Uterus (tissue), 2 donors: ENCODE data around the gene FIBCD1.

Source experiments
- POLR2A ChIP-seq, 2 donors: fragments of 450-650 bp; IDR thresholded peaks; one replicate each; pipeline ENCODE4 v1.6.1; 2016; ENCODE audit warnings: antibody characterized with exemption in 2 of 2, mild to moderate bottlenecking in 1 of 2, moderate library complexity in 1 of 2
- TF ChIP-seq, protein P1 (sequence below), 4 experiments: fragments of 200-600 bp in 2 of 4; fragments of 450-650 bp in 2 of 4; sonication (generic) in 2 of 4; IDR thresholded peaks; one replicate each; pipeline ENCODE4 v1.5.1; 2016 to 2019; ENCODE audit warnings: antibody characterized with exemption in 4 of 4, mild to moderate bottlenecking in 2 of 4, moderate library complexity in 1 of 4

DNA sequence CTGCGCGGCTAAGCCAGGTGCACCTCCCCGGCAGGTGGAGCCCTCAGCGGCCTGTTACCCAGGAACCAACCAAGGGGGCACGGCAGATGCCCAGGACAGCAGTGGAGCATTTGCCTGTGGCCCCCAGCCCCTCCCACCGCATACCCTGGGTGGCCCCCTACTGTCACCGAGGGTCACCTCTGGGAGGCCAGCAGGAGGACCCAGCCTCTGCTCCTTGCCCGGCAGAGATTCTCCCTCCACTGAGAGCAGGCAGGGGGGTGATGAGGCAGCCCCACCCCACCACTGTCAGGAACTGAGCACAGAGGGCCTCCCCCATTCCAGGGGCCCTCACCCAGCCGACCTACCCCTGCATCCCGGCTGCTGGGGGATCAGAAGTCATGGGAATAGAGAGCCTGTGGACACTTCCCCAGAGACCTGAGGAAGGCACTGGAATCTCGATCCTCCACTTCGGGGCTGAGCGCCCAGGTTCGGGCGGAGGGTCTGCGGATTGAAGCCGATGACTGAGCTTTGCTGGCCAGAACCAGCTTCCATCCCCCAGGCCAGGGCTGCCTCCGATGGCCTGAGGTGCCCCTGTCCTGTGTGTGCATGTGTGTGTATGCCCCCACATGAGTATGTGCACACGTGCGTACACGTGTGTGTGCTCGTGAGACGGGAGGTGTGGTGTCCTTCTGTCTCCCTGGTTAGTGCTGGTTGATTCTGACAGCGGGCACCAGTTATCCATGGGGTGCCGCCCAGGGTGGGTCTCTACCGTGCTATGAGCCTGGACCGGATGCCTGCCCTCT, 42.6 kb downstream of the FIBCD1 start, which contains the start of gene QRFP:
- TF ChIP-seq, protein P1, sequence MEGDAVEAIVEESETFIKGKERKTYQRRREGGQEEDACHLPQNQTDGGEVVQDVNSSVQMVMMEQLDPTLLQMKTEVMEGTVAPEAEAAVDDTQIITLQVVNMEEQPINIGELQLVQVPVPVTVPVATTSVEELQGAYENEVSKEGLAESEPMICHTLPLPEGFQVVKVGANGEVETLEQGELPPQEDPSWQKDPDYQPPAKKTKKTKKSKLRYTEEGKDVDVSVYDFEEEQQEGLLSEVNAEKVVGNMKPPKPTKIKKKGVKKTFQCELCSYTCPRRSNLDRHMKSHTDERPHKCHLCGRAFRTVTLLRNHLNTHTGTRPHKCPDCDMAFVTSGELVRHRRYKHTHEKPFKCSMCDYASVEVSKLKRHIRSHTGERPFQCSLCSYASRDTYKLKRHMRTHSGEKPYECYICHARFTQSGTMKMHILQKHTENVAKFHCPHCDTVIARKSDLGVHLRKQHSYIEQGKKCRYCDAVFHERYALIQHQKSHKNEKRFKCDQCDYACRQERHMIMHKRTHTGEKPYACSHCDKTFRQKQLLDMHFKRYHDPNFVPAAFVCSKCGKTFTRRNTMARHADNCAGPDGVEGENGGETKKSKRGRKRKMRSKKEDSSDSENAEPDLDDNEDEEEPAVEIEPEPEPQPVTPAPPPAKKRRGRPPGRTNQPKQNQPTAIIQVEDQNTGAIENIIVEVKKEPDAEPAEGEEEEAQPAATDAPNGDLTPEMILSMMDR (IDR thresholded peaks at IDR 0.05) = no peak
- TF ChIP-seq POLR2A (IDR thresholded peaks at IDR 0.05) = no peak
